HG03571 (cell line): ENCODE measurements around the gene HOXA5.

Experiments
- ATAC-seq: cut with Tn5 transposase; IDR thresholded peaks from one replicate; pipeline ENCODE4 v1.9.1; 2021; ENCODE audit not compliant: unreplicated experiment

HOXA5 gene

GRCh38 chr7:27160546-27161213 is 17.2 kb upstream of the HOXA5 start:
- peak; percentile 65 for ATAC-seq

GRCh38 chr7:27160145-27160545 is 16.7 kb upstream of the HOXA5 start:
- ATAC-seq, result no peak

GRCh38 chr7:27159266-27160144 is 16.0 kb upstream of the HOXA5 start:
- no peak for ATAC-seq

GRCh38 chr7:27158436-27159265 is 15.2 kb upstream of the HOXA5 start:
- ATAC-seq, result no peak

- ATAC-seq, result no peak
These were observed 14.4 kb upstream of the HOXA5 start for GRCh38 chr7:27157702-27158431.

- no peak for ATAC-seq
These were observed 13.6 kb upstream of the HOXA5 start for GRCh38 chr7:27156916-27157701.

- no peak for ATAC-seq
These were observed 13.0 kb upstream of the HOXA5 start, which contains the start of gene HOXA7 for GRCh38 chr7:27156508-27156898. TSS of gene HOXA7 (minus strand) at chr7:27156675. CDS start at chr7:27156545, 130 bp downstream.

GRCh38 chr7:27155816-27156507 is 12.5 kb upstream of the HOXA5 start:
- no peak for ATAC-seq

GRCh38 chr7:27154901-27155815 is 11.7 kb upstream of the HOXA5 start:
- no peak for ATAC-seq

- no peak for ATAC-seq
These were observed 10.9 kb upstream of the HOXA5 start for GRCh38 chr7:27154369-27154768.

- no peak for ATAC-seq
These were observed 10.0 kb upstream of the HOXA5 start for GRCh38 chr7:27153526-27153925.

- ATAC-seq, result no peak
These were observed 9.4 kb upstream of the HOXA5 start for GRCh38 chr7:27152816-27153442.

- no peak for ATAC-seq
These were observed 8.7 kb upstream of the HOXA5 start, which contains the start of gene HOXA3 for GRCh38 chr7:27151931-27152815. TSS of gene HOXA3 (minus strand) at chr7:27152583. CDS start at chr7:27110640, 41,943 bp downstream.

GRCh38 chr7:27151341-27151930 is 8.0 kb upstream of the HOXA5 start:
- ATAC-seq, result no peak

GRCh38 chr7:27150568-27151340 is 7.3 kb upstream of the HOXA5 start:
- ATAC-seq, result peak; percentile 78
